HG02759 (cell line): Measurements from ENCODE around the gene EIF4G3.
"Not testable (repeated sequence)": the region's sequence is repeated elsewhere in the genome, so short reads cannot be mapped to it uniquely, and the experiment has no call there.

Experiments
- ATAC-seq: cut with Tn5 transposase; IDR thresholded peaks from one replicate; pipeline ENCODE4 v1.9.1; 2021; ENCODE audit warnings: mild to moderate bottlenecking, moderate library complexity; ENCODE audit not compliant: unreplicated experiment

The EIF4G3 gene

DNA sequence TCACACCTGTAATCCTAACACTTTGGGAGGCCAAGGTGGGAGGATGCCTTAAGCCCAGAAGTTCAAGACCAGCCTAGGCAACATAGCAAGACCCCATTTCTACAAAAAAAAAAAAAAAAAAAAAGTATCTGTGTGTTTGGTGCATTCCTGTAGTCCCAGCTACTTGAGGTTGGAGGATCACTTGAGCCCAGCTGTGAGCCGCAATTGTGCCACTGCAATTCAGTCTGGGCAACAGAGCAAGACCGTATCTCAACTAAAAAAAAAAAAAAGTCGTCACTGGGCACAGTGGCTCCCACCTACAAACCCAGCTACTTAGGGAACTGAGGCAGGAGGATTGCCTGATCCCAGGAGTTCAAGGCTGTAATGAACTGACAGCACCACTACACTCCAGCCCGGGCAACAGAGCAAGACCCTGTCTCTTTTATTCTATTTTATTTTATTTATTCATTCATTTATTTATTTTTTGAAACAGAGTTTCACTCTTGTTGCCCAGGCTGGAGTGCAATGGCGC lies 8.6 kb upstream of the EIF4G3 start:
- no peak for ATAC-seq

DNA sequence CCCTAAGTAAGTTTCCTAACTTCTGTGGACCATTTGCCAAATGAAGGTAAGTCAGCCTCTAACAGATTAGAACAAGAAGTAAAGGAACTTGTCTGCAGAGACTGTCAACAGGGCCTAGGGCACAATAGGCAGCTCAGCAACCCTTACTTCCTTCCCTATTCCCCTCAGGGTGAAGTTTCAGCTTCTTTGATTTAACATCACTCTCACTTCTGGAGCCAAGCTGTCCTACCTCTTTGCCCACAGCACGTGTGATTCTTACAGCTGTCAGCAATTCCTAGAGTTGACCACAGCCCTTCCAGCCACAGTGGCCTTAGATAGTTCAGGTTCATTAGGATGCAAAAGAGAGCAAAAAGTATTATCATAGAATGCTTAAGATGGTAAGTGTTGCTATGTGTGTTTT lies 7.6 kb upstream of the EIF4G3 start:
- no peak for ATAC-seq

DNA sequence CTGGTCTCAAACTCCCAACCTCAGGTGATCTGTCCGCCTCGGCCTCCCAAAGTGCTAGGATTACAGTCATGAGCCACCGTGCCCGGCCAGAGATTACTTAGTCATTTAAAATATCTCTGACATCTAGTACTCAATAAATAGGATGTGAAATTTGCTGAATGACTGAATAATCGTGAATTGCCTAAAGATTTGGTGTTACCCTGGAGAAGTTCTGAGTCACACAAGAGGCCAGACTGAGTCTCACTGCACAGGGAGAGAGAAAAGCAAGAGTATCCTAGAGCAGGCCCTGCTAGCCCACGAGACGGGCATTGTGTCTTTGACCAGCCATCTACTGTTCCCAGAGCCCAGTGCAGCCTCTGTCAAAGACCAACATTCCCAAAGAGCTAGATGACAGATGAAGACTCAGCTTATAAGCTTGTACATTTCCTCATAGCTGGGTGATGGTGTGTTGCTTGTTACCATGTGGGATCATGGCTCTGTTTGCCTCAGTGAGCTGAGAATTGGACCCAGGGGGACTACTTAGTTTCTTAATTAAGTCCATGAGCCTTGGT lies 5.6 kb upstream of the EIF4G3 start:
- no peak for ATAC-seq

DNA sequence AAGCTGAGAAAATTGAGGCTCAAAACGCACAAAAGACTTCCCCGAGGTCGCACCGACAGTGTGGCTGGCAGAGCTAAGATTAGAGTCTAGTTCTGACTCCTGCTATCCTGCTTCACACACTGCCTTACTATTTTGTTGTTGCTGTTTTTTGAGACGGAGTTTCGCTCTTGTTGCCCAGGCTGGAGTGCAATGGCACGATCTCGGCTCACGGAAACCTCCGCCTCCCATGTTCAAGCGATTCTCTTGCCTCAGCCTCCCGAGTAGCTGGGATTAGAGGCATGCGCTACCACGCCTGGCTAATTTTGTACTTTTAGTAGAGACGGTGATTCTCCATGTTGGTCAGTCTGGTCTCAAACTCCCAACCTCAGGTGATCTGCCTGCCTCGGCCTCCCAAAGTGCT lies 1.6 kb upstream of the EIF4G3 start:
- ATAC-seq, result not testable (repeated sequence)

DNA sequence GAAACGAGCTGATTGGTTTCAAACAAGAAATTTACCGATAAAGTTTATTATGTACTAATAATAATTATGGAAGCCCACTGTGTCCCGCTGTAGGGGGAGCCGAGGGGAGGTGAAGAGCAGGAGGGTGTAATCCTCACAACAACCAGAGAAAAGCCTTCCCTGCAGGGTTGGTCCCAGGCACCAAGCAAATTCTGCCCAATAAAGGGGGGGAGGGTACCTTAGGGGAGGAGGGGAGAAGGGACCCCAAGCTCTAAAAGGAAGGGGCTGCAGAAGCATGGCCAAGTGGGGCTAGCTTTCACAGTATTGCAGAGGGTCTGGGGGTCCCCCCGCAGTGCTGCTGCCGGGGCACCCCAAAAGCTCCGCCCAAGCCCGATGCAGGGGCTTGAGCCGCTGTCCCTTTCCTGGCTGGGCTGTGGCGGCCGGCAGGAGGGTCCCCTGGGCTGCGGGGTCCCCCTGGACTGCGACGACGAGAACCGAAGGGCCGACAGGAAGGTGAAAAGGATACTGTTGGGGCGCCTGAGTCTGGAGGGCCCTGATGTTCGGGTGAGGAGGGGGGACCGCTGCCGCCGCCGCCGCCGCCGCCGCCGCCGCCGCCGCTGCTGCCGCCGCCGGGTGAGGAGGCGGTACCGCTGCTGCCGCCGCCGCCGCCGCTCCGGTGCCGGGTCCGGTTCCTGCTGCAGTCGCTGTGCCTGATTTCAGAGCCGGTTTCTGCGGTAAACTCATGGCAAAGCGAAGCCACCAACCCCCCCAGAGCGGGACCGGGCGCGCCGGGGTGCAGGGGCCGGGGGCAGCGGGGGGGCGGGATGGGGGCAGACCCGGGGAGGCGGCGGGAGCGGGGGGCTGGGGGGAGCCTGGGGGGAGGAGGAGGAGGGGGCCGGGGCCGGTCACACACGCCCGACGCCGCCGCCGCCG lies 771 bp downstream of the EIF4G3 start:
- ATAC-seq, result peak; percentile 31

DNA sequence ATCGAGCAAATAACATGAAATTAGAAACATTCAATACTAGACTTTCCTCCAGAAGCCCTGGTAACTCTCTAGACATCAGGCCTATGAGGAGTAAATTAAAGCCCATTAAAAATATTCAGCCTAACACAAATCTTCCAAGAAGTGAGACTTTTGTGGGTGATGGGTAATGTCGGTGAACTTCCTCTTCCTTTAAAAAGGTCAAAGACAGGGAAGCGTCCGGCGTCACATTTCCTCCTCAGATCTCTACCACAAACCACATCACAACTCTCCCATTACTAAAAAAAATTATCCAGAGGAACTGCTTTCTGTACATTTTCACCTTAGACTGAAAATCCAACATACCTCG lies 1.4 kb downstream of the EIF4G3 start:
- ATAC-seq, result no peak

DNA sequence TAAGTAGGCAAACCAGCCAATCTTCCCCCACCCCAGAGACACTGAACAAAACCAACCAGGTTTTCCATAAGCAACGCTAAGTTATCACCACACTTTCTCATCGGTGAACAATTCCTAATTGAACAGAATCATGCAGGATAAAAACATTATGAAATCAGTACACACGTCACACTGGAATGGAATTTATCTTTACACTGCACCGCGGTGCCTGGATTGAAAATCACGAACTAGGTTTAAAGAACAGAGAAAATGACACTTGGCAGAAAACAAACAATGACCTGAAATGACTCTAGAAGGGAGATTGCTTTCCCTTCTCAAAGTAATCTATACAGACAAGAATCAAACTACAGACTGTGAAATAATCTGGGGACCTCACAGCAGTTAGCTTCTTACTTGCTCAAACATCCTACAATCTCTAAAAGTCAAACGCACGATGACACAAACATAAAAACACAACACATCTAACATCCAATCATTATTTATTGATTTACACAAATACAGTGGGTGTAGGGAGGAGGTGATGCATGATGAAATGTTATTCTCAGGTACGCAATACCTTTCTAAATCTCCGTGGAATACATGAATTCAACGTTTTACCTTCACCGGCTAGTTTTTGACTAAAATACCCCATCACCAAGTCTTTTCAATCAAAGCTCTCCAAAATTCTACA lies 1.9 kb downstream of the EIF4G3 start:
- no peak for ATAC-seq

DNA sequence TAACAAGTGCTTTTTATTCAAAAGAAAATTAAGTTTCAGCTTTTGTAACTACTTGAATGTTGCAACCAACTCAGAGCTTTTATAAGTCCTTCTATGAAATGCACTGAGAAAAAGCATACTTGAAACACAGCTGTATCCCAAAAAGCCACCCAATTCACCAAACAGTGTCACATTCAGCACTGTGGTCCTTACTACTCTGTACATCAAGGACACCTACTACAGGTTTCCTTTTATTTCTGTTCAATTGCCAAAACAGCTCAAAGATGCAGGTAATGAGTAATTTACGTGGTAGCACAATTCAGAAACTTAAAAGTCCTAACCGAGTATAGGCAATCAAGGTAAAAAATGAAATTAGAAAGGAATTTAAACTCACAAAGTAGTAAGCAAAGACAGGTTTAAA lies 2.5 kb downstream of the EIF4G3 start:
- no peak for ATAC-seq

DNA sequence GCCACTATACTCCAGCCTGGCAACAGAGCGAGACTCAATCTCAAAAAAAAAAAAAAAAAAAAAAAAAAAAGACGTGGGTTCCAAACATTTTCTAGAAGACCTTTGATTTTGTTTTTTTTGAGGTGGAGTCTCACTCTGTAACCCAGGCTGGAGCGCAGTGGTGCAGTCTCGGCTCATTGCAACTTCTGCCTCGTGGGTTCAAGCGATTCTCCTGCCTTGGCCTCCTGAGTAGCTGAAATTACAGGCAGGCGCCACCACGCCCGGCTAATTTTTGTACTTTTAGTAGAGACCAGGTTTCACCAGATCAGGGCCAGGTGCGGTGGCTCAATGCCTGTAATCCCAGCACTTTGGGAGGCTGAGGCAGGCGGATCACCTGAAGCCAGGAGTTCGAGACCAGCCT lies 3.6 kb downstream of the EIF4G3 start:
- not testable (repeated sequence) for ATAC-seq

DNA sequence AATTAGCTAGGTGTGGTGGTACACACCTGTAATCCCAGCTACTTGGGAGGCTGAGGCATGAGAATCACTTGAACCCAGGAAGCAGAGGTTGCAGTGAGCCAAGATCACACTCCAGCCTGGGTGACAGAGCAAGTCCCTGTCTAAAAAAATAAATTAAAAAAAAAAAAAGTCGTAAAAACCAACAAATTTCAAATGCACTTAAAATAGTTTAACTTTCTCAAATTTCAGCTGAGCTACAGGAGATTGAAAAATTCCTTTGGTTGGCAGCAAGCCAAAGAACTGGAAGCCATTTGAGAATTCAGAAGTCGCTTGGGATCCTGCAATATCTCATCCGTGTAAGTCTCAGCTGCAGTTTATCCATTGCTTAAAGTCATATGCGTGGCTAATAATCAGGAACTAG lies 5.9 kb downstream of the EIF4G3 start:
- ATAC-seq, result not testable (repeated sequence)

DNA sequence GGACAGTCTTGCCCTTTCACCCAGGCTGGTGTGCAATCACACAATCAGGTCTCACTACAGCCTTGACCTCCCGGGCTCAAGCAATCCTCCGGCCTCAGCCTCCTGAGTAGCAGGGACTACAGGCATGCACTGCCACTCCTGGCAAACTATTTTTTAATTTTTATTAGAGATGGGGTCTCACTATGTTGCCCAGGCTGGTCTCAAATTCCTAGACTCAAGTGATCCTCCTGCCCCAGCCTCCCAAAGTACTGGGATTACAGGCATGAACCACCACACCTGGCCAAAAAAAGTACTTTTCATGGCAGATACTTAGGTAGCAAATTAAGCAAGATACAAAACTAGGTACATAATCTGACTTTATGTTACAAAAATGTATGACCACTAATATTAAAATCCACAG lies 8.3 kb downstream of the EIF4G3 start:
- ATAC-seq, result no peak

DNA sequence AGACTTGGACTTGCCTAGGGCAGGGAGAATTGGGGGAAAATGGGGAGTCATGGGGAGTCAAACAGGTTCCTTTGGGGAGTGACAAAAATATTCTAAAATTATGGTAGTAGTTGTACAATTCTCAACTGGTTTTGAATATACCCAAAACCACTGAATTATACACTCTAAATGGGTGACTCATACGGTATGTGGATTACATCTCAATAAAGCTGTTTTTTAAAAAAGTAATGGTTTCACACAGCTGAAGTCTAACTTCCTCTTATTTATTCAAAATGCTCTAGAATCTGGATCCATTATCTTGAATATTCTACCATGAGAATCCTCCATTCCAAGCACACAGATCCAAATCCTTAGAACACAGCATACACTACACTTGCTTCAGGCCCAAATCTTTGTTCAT lies 11.1 kb downstream of the EIF4G3 start:
- ATAC-seq, result no peak

DNA sequence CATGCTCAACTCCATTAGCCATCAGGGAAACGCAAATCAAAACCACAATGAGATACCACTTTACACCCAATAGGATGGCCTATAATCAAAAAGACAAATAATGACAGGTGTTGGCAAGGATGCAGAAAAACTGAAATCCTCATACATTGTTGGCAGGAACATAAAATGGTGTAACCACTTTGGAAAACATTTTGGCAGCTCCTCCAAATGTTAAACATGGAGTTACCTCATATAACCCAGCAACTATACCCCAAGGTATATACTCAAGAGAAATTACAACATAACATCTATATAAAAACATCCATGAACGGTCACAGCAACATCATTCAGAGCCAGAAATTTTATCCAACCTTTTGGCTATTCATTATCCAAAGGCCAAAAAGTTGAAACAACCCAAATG lies 11.6 kb downstream of the EIF4G3 start:
- no peak for ATAC-seq

DNA sequence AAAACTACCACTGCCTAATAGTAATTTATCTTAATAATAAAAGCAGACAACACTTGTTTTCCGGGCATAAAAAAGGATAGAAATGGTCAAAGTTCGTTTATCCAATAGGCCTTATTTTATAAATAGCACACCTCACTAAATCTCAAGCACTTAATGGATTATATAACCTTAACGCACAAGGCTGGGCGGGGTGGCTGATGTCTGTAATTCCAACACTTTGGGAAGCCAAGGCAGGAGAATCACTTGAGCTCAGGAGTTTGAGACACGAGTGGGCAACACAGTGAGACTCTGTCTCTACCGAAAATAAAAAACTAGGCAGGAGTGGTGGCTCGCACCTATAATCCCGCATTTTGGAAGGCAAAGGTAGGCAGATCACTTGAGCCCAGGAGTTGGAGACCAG lies 12.4 kb downstream of the EIF4G3 start:
- no peak for ATAC-seq

DNA sequence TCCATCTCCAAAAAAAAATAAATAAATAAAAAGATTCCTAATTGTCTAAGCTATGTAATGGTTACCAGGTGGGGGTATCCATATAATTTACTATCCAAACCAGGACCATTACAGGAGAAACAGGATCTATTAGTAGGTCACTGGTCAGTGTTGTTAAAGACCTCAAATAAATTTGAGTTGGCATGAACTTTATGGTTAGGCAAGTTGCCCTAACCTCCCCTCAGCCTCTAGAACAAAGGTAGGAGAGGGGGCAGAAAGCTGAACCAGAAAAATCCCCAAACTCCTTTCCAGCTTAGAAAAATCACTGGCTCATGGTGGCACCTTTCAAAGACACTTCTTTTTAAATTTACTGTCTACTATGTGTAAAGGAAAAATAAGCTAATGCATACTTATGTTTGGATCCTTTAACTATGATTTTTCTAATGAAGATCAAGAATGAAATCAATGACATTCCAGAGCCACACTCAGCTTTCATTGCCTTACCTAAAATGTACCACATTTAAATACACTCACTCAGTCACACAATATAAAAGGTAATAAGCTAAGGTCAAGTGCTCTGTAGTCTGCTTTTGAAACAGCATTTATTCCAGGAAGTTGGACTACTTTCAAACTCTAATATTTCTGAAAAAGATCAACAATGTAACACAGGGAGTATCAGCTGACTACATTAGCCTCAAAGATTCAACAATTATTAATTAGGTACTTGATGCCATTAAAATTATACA lies 13.8 kb downstream of the EIF4G3 start:
- ATAC-seq, result no peak

DNA sequence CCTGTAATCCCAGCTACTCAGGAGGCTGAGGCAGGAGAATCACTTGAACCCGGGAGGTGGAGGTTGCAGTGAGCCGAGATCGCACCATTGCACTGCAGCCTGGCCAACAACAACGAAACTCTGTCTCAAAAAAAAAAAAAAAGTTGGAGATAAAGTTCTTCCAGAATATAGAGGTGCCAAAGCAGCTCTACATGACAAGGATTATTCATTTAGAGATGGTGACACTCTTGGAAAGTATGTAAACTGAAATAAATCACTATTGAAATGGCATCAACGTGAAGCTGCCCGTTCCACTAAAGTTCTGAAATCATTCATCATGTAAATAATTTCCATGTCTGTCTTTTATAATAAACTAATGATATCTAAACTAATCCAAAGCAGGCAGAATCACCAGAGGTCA lies 14.9 kb downstream of the EIF4G3 start:
- no peak for ATAC-seq

DNA sequence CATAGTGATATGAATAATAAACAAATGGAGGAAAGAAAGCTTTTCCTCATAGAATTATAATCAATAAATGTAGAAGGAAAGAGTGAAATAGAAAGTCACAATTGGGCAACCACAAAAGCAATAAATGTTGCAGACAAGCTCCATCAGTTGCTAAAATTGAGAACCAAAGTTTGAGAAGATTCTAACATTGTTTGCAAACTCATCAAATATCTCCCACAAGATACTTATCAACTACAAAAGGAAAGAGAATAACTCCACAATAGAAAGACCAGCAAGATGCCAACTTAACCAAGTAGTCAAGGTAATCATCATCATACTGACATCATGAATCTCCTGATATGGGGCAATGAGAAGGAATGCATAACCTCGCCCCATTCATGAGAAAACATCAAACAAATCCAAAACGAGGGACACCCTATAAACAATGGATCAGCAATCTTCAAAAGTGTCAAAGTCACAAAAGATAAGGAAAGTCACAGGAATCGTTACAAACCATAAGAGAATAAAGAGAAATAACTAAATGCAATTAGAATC lies 16.4 kb downstream of the EIF4G3 start:
- no peak for ATAC-seq

DNA sequence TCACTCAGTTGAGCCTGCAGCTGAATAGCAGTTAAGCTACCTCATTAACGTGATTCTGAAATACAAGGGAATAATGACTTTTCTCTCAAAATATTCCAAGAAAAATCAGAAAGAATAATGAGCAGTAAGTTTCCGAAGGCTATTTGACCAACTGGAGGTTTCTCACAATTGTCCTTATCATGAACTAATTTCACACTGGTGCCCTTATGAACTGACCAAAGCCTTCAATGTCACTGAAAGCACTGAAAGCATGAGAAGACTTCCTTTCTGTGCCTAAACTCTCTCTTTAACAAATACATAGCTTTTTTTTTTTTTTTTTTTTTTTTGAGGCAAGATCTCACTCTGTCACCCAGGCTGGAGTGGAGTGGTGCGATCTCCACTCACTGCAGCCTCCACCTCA lies 18.8 kb downstream of the EIF4G3 start:
- ATAC-seq, result no peak

DNA sequence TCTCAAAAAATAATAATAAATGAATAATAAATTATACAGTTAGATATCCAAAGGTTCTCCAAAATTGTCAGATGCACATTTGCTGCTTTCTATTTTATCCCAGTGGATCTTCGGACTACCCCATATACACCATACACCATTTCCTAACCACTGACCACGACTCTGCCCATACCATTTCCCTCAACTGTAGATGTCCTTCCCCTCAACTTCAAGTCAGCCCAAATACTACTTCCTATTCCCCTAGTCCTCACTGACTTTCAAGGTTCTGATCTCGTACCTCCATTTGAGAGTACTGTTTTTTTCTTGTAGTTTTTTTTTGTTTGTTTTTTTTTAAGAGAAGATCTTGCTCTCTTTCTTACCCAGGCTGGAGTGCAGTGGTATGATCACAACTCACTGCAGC lies 19.6 kb downstream of the EIF4G3 start:
- no peak for ATAC-seq

DNA sequence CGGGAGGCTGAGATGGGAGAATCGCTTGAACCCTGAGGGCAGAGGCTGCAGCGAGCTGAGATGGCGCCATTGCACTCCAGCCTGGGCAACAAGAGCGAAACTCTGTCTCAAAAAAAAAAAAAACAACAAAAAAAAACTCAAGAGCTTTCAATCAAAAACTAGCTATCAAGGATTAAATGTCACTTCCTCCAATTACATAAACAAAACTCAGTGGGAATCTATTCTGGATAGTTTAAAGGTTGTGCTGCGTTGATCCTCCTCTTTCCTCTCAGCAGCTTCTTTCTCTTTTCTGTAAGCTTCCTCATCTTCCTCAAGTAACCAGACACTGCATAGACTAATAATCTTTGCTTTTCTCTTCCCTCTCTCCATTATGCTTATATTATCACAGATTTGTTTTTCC lies 20.7 kb downstream of the EIF4G3 start:
- no peak for ATAC-seq

DNA sequence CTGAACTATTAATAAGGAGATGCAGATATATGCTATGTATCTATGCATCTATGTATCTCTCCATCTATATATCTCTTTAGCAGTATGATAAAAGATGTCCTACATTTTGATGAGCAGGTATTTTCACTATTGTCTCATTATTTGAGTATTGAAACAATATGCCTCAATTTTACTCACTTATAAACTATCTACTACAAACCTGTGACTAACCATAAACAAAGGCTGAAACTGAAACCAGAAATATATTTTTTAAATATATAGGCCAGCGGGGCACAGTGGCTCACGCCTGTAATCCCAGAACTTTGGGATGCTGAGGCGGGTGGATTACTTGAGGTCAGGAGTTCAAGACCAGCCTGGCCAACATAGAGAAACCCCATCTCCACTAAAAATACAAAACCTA lies 22.0 kb downstream of the EIF4G3 start:
- no peak for ATAC-seq
